ENCODE results near the gene CD274.
"Not testable (repeated sequence)": the region's sequence is repeated elsewhere in the genome, so short reads cannot be mapped to it uniquely, and the experiment has no call there.

The CD274 gene

DNA sequence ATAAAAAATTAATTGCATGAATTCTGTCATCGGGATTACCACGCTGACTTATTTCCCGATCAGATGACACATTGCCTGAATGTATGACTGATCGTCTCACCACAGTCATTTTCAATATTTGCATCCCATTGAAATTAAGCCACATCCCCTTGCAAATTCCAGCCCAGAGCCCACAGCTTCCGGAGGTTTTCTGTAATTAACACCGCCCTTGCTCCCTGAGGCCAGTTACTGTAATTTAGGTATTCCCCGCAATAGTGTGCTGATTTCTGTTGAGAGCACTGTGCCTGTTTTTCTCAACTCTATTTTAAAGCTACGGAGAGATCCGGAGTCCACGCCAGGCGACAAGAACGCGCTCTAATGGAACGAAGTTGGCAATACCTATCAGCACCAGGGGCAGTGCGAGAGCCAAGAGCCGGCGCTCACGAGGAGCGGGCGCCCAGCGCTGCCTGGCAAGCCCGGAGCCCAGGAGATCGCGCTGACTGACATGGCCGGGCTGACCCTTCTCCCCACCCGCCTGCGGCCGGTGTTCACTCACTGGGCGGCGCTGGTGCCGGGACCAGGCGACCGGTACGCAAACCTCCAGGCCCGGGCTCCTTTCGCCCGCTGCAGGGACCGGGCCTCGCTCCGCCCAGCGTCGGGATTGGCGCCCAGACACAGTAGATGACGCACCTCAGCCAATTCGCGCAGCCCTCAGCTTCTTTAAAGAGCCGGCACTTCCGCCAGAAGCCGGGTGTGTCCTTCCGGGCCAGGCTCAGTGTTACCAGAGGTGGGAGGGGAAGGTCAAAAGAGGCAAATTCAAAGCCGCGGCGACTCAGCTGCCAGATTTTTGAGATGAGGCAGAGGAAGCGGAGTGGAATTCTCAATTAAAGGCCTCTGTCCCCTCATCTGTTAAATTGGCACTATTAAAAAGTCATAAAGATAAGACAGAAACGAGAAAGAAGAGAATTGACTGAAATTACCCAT is 12.8 kb upstream of the CD274 start, which contains the start of gene PLGRKT:
TSS of gene PLGRKT (minus strand) at position 672 of the 963 bp plus-strand sequence. CDS start 5,948 bp downstream, outside the sequence.
- peak; percentile 61 to 76 (median 75) for DNase-seq (ENCODE audit: low read depth in 2 of 3, low spot score in 2 of 3)

GRCh38 chr9:5438301-5439162 is 11.8 kb upstream of the CD274 start:
- peak in 1 of 3 experiments; percentile 50 for DNase-seq (ENCODE audit: low read depth in 2 of 3, low spot score in 2 of 3)

GRCh38 chr9:5440426-5440825 is 9.9 kb upstream of the CD274 start:
- no peak for DNase-seq (ENCODE audit: low read depth in 2 of 3, low spot score in 2 of 3)

DNA sequence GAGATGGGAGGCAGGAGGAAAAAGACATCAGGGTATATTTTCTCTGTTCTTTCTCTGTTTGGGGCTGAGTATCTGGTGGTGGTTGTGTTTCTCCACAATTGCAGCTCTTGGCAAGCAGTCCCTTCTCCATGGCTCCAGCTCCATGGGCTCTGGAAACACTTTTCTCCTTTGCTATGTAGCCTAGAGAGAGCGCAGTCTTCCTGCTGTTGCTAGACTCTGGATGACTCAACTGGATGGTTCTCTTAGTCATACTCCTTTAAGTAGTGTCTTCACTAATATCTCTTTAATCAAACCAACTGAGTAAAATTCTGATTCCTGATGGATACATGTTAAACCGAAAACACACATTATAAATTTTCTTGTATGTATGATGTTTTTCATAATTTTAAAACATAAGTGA is 9.3 kb upstream of the CD274 start:
- DNase-seq (ENCODE audit: low read depth in 2 of 3, low spot score in 2 of 3), result no peak

- no peak for DNase-seq (ENCODE audit: low read depth in 2 of 3, low spot score in 2 of 3)
These were observed 7.8 kb upstream of the CD274 start for GRCh38 chr9:5442400-5443011.

GRCh38 chr9:5443850-5444249 is 6.5 kb upstream of the CD274 start:
- DNase-seq (ENCODE audit: low read depth in 2 of 3, low spot score in 2 of 3), result no peak

DNA sequence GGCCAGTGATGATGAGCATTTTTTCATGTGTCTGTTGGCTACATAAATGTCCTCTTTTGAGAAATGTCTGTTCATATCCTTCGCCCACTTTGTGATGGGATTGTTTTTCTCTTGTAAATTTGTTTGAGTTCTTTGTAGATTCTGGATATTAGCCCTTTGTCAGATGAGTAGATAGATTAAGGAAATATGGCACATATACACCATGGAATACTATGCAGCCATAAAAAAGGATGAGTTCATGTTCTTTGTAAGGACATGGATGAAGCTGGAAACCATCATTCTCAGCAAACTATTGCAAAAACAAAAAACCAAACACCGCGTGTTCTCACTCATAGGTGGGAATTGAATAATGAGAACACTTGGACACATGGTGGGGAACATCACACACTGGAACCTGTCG is 5.2 kb upstream of the CD274 start:
- not testable (repeated sequence) for DNase-seq (ENCODE audit: low read depth in 2 of 3, low spot score in 2 of 3)

DNA sequence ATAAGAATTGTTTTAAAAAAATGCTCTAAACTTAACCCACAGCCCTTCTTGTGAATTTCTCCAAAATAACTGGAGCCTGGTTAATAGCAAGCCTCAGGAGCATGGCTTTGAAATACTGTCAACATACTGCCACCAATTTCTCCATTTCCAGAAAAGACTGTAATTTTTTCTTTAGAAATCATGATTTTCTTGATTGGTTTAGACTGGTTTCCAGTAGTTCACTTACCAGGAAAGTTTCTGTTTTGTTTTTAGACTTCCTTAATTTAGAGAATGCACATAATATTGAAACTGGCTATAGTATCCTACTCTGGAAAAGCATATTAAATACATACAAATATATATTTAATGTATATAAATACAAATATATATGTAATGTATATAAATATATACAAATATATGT is 4.5 kb upstream of the CD274 start:
- no peak for DNase-seq (ENCODE audit: low read depth in 2 of 3, low spot score in 2 of 3)

DNA sequence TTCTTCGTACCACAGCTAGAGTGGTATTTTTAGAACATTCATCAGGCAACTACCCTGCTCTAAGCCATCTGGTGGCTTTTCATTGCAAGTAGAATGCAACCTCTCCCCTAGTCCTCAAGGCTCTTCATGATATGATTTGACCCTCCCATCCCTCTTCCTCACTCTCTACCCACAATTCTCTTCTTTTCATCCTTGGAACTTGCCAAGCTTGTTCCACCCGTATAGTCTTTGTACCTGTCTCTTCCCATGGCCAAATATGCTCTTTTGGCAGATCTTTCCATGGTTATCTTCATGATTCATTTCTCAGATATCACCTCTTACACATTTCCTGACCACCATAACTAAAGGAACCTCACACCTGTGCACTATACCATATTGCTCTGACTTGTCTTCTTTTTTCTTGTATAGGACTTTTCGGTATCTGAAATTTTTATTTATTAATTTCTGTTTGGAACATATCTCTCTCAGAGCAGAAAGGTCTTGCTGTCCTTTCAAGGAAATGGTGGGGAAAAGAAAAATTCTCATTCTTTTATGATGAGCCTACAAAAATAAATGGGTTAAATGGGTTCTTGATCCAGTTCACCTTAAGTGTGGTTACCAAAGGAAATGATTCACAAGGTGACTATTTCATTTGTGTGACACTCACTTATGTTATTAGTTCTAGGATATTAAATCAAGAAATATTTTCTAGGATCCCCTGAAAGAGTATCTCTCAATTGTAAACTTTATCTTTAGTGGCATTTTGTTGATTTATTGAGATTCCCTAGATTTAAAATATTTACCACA is 3.7 kb upstream of the CD274 start:
- DNase-seq (ENCODE audit: low read depth in 2 of 3, low spot score in 2 of 3), result no peak

DNA sequence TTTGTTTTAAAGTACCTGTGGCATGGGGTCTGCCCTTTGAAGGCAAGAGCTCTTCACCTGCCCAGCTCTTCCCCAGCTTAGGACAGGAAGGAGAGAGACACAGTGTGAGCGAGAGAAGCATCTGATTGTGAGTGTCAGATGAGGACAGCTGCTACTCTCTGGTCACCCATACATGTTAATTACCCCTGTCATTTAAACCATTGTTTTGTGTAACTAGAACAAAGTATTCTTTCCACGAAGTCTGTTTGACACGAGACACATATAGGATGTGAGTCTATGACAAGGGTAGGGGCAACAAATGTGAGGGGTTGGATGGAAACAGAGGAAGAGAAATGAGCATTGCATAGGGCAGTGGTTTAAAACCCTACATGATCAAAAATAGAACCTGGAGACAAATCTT is 3.0 kb upstream of the CD274 start:
- no peak for DNase-seq (ENCODE audit: low read depth in 2 of 3, low spot score in 2 of 3)

DNA sequence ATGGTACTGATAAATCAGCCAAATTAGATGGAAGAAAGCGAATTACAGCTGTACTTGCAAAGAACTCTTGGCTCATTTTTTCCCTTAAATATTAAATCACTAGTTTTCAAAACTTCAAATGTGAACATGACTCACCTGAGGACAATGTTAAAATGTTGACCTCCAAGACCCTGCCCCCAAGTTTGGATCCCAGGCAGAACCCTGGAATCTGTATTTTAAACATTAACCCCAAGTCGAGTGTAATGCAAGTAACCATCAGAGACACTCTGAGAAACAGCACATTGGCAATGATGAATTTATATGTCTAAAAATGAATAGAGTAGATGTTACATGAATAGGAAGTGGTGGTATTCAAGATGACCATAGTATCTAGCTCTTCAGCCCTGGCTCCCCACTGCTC is 2.3 kb upstream of the CD274 start:
- no peak for DNase-seq (ENCODE audit: low read depth in 2 of 3, low spot score in 2 of 3)

DNA sequence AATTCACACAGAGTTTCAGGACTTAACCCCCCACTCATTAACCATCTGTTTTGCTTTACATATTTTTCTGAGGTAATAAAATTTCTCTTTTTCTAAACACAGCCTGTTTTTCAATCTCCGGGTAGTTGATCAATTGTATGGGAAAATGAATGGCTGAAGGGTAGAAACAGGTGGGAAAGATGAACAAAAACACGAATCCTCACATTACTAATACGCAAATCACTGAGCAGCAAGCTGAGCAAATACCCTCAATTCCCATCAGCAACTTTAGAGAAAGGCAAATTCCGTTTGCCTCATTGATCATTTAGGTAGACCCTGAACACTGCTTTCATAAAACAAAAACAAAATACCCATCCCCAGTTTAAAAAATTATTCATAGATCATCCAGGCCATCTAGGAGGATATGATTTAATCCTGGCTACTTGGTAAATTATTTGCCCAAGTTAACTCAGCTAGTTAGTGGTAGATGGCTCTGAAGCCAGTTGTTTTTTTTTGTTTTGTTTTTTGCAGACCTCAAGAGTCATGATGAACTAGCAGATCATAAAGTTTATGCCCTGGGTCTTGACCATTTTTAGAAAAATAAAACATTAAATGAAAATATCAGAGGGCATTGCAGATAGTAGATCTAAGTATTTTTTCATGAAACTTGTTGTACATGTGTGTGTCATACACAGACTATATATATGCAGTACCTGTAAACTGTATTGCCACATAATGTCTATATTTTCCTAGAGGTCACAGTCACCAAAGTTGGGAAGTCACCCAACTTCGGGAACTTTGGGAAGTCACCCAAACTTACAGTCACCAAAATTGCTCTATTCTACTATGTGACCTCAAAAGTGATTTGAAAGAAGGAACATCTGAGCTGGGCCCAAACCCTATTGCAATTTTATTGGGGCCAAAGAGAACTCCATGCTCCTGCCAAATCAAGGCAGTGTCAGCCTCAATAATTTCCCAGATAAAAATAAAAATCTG is 1.6 kb upstream of the CD274 start:
- DNase-seq (ENCODE audit: low read depth in 2 of 3, low spot score in 2 of 3), result no peak

DNA sequence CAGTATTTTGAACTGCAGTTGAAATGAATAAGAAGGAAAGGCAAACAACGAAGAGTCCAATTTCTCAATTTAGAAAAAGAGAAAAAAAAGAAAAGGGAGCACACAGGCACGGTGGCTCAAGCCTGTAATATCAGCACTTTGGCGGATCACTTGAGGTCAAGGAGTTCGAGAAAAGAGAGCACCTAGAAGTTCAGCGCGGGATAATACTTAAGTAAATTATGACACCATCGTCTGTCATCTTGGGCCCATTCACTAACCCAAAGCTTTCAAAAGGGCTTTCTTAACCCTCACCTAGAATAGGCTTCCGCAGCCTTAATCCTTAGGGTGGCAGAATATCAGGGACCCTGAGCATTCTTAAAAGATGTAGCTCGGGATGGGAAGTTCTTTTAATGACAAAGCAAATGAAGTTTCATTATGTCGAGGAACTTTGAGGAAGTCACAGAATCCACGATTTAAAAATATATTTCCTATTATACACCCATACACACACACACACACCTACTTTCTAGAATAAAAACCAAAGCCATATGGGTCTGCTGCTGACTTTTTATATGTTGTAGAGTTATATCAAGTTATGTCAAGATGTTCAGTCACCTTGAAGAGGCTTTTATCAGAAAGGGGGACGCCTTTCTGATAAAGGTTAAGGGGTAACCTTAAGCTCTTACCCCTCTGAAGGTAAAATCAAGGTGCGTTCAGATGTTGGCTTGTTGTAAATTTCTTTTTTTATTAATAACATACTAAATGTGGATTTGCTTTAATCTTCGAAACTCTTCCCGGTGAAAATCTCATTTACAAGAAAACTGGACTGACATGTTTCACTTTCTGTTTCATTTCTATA is 602 bp upstream of the CD274 start:
- no peak for DNase-seq (ENCODE audit: low read depth in 2 of 3, low spot score in 2 of 3)

- no peak for DNase-seq (ENCODE audit: low read depth in 2 of 3, low spot score in 2 of 3)
These were observed 1.9 kb downstream of the CD274 start for GRCh38 chr9:5452286-5452609.

DNA sequence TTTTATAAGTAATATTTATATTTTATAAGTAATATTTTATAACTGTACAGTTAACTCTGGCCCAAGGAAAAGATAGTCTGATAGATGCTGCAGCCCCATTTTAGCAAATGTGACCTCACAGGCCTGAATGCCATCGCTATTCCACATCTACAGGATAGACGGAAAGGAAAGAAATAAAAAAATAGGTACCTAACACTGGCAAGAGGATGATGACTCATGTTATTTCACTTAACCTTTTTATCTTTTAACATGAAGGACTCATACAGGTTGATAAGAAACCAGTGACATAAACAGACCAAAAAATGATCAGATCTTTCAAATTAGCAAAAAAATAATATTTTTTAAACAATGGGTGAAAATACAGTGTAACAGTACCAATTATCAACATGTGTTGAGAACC is 2.7 kb downstream of the CD274 start:
- no peak for DNase-seq (ENCODE audit: low read depth in 2 of 3, low spot score in 2 of 3)

- no peak for DNase-seq (ENCODE audit: low read depth in 2 of 3, low spot score in 2 of 3)
These were observed 3.3 kb downstream of the CD274 start for GRCh38 chr9:5453673-5454072.

DNA sequence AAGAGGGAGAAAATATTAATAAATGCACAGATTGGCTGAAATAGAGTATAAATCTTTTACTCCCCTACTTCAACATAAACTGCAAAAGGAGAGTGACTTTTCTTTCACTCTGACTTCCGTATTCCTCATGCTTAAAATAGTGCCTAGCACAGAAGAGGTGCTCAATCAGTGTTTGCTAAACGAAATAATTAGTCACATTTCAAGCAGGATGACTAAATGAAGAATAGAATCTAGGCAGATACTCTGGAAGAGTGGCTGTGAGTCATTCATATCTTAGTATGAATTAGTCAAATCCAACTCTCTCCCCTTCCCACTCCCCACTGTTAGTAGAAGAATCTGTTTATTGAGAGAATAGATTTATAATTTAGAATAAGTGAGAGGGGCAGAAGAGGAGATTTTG is 4.8 kb downstream of the CD274 start:
- no peak for DNase-seq (ENCODE audit: low read depth in 2 of 3, low spot score in 2 of 3)

DNA sequence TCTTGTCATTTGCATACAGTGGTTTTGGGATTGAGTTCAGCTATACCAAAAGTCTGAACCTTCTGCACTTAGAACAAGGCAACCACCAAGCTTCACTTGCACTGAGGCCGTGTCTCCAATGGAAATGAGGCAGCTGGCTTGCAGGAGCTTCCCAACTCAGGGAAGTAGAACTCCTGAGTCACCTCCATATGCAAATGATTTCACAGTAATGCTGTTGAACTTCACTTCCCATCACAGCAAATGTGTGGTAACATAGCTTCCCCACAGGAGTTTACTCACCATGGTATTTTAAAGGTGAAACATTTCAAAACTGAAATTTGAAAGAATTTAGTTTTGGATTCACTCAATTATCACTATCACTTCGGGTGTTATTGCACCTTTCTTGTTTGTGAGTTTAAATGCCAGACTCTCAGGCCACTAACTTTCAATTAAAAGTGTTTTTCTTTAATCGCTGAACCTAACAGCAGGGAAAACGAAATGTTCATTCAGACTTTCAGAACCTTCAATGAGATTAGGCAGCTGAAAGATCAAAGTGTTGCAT is 9.0 kb downstream of the CD274 start:
- no peak for DNase-seq (ENCODE audit: low read depth in 2 of 3, low spot score in 2 of 3)

- DNase-seq (ENCODE audit: low read depth in 2 of 3, low spot score in 2 of 3), result no peak
These were observed 9.8 kb downstream of the CD274 start for GRCh38 chr9:5460157-5460556.

All from activated CD8-positive, alpha-beta memory T cell treated with anti-CD3 and anti-CD28 coated beads for 48 hours (primary cell).